ENCODE measurements around the gene CRTAP. TPM values are rescaled to one million over a fixed set of nuclear protein-coding genes. Genes with fewer than 3 reads are reported as not detected.
"Not testable (repeated sequence)": the region's sequence is repeated elsewhere in the genome, so short reads cannot be mapped to it uniquely, and the experiment has no call there.

The CRTAP gene
- polyA plus RNA-seq, result 10 to 100 TPM; 13.0 to 93.0 (median 70.7) TPM
- long read RNA-seq, donor 1, result 0 reads
- long read RNA-seq, donor 2, full-length matches to known transcripts, result 5 of 5 reads
- long read RNA-seq, donor 2, partial matches to known transcripts, result 0 of 5 reads
- long read RNA-seq, donor 2, other reads (novel, unspliced or antisense), result 0 of 5 reads
- long read RNA-seq, donor 3, full-length matches to known transcripts, result 7 of 12 reads
- long read RNA-seq, donor 3, partial matches to known transcripts, result 5 of 12 reads
- long read RNA-seq, donor 3, other reads (novel, unspliced or antisense), result 0 of 12 reads
- long read RNA-seq, donor 4, full-length matches to known transcripts, result 2 of 2 reads
- long read RNA-seq, donor 4, partial matches to known transcripts, result 0 of 2 reads
- long read RNA-seq, donor 4, other reads (novel, unspliced or antisense), result 0 of 2 reads
- long read RNA-seq, donor 5, full-length matches to known transcripts, result 3 of 3 reads
- long read RNA-seq, donor 5, partial matches to known transcripts, result 0 of 3 reads
- long read RNA-seq, donor 5, other reads (novel, unspliced or antisense), result 0 of 3 reads
- long read RNA-seq, donor 6, full-length matches to known transcripts, result 9 of 9 reads
- long read RNA-seq, donor 6, partial matches to known transcripts, result 0 of 9 reads
- long read RNA-seq, donor 6, other reads (novel, unspliced or antisense), result 0 of 9 reads
- long read RNA-seq, donor 7, result 0 reads
- long read RNA-seq, donor 8, full-length matches to known transcripts, result 3 of 3 reads
- long read RNA-seq, donor 8, partial matches to known transcripts, result 0 of 3 reads
- long read RNA-seq, donor 8, other reads (novel, unspliced or antisense), result 0 of 3 reads
- long read RNA-seq, donor 9, full-length matches to known transcripts, result 4 of 4 reads
- long read RNA-seq, donor 9, partial matches to known transcripts, result 0 of 4 reads
- long read RNA-seq, donor 9, other reads (novel, unspliced or antisense), result 0 of 4 reads
- long read RNA-seq, donor 10, full-length matches to known transcripts, result 18 of 18 reads
- long read RNA-seq, donor 10, partial matches to known transcripts, result 0 of 18 reads
- long read RNA-seq, donor 10, other reads (novel, unspliced or antisense), result 0 of 18 reads

GRCh38 chr3:33113772-33114621 lies at the start of gene CRTAP:
Gene CRTAP (plus strand): TSS chr3:33114014. CDS start chr3:33114078, 64 bp downstream.
- H3K27ac ChIP-seq (ENCODE audit: low read depth in 1 of 3, low read length in 2 of 3), result peak within 1 kb of the TSS; percentile 90 to 98 (median 98)
- peak; percentile 92 to 96 for DNase-seq
- H3K36me3 ChIP-seq (ENCODE audit: control insufficient read depth in 3 of 3, insufficient read depth in 2 of 3, low read depth in 1 of 3, low read length in 3 of 3), result peaks cover 0 to 12% (median 0%) of the 10 kb centered on the region in 3 donors
- 0% methylated on average over 75 to 98 of the region's 98 CpGs for WGBS, 3 donors
- no peaks in the 10 kb centered on the region for H3K9me3 ChIP-seq (ENCODE audit: control insufficient read depth in 2 of 2, insufficient read depth in 1 of 2, low read depth in 1 of 2, low read length in 1 of 2)
- FAIRE-seq, result no peak
- H3K4me3 ChIP-seq (ENCODE audit: low read depth in 1 of 3, low read length in 3 of 3), result peak within 1 kb of the TSS; percentile 58 to 78 (median 77)
- H3K27me3 ChIP-seq (ENCODE audit: control insufficient read depth in 3 of 3, insufficient read depth in 3 of 3, low read length in 3 of 3), result no peaks in the 10 kb centered on the region
- peaks cover 2 to 8% (median 3%) of the 10 kb centered on the region in 3 donors for H3K4me1 ChIP-seq (ENCODE audit: control insufficient read depth in 3 of 3, insufficient read depth in 2 of 3, low read depth in 1 of 3, low read length in 2 of 3)

GRCh38 chr3:33064929-33065328 lies 48.9 kb upstream of the CRTAP start:
- Histone ChIP-seq H3K36me3 (ENCODE audit: control insufficient read depth in 3 of 3, insufficient read depth in 2 of 3, low read depth in 1 of 3, low read length in 3 of 3) (peaks cover 7 to 44% (median 8%) of the 10 kb centered on the region in 3 donors), H3K9me3 (ENCODE audit: control insufficient read depth in 2 of 2, insufficient read depth in 1 of 2, low read depth in 1 of 2, low read length in 1 of 2) (no peaks in the 10 kb centered on the region), H3K4me1 (ENCODE audit: control insufficient read depth in 3 of 3, insufficient read depth in 2 of 3, low read depth in 1 of 3, low read length in 2 of 3) (peaks cover 0 to 2% (median 0%) of the 10 kb centered on the region in 3 donors), H3K4me3 (ENCODE audit: low read depth in 1 of 3, low read length in 3 of 3) (no peak overlapping the region), H3K27me3 (ENCODE audit: control insufficient read depth in 3 of 3, insufficient read depth in 3 of 3, low read length in 3 of 3) (no peaks in the 10 kb centered on the region), H3K27ac (ENCODE audit: low read depth in 1 of 3, low read length in 2 of 3) (no peak overlapping the region)
- 79 to 91% (median 85%) methylated on average over 2 of the region's 2 CpGs for WGBS, 3 donors
- no peak for FAIRE-seq
- no peak for DNase-seq

- Histone ChIP-seq H3K9me3 (ENCODE audit: control insufficient read depth in 2 of 2, insufficient read depth in 1 of 2, low read depth in 1 of 2, low read length in 1 of 2) (no peaks in the 10 kb centered on the region), H3K36me3 (ENCODE audit: control insufficient read depth in 3 of 3, insufficient read depth in 2 of 3, low read depth in 1 of 3, low read length in 3 of 3) (peaks cover 6 to 38% (median 11%) of the 10 kb centered on the region in 3 donors), H3K27ac (ENCODE audit: low read depth in 1 of 3, low read length in 2 of 3) (no peak overlapping the region), H3K27me3 (ENCODE audit: control insufficient read depth in 3 of 3, insufficient read depth in 3 of 3, low read length in 3 of 3) (no peaks in the 10 kb centered on the region), H3K4me1 (ENCODE audit: control insufficient read depth in 3 of 3, insufficient read depth in 2 of 3, low read depth in 1 of 3, low read length in 2 of 3) (peaks cover 0 to 9% (median 4%) of the 10 kb centered on the region in 3 donors), H3K4me3 (ENCODE audit: low read depth in 1 of 3, low read length in 3 of 3) (no peak overlapping the region)
- FAIRE-seq (no peak), DNase-seq (peak in 1 of 2 donors; percentile 76)
- 35 to 69% (median 37%) methylated on average over 3 of the region's 3 CpGs for WGBS, 3 donors
Observed at GRCh38 chr3:33067484-33067883, 46.3 kb upstream of the CRTAP start.

GRCh38 chr3:33069862-33070261 lies 44.0 kb upstream of the CRTAP start:
- not testable (repeated sequence) for H3K27me3 ChIP-seq (ENCODE audit: control insufficient read depth in 3 of 3, insufficient read depth in 3 of 3, low read length in 3 of 3); H3K9me3 ChIP-seq (ENCODE audit: control insufficient read depth in 2 of 2, insufficient read depth in 1 of 2, low read depth in 1 of 2, low read length in 1 of 2); H3K27ac ChIP-seq (ENCODE audit: low read depth in 1 of 3, low read length in 2 of 3); H3K4me3 ChIP-seq (ENCODE audit: low read depth in 1 of 3, low read length in 3 of 3); H3K4me1 ChIP-seq (ENCODE audit: control insufficient read depth in 3 of 3, insufficient read depth in 2 of 3, low read depth in 1 of 3, low read length in 2 of 3); FAIRE-seq
- DNase-seq, result peak in 1 of 2 donors; percentile 27
- WGBS, 3 donors, result 22 to 32% (median 26%) methylated on average over 3 of the region's 3 CpGs
- peaks cover 6 to 26% (median 11%) of the 10 kb centered on the region in 3 donors for H3K36me3 ChIP-seq (ENCODE audit: control insufficient read depth in 3 of 3, insufficient read depth in 2 of 3, low read depth in 1 of 3, low read length in 3 of 3)

- H3K27ac ChIP-seq (ENCODE audit: low read depth in 1 of 3, low read length in 2 of 3), result no peak overlapping the region
- no peaks in the 10 kb centered on the region for H3K9me3 ChIP-seq (ENCODE audit: control insufficient read depth in 2 of 2, insufficient read depth in 1 of 2, low read depth in 1 of 2, low read length in 1 of 2)
- H3K27me3 ChIP-seq (ENCODE audit: control insufficient read depth in 3 of 3, insufficient read depth in 3 of 3, low read length in 3 of 3), result no peaks in the 10 kb centered on the region
- DNase-seq, result no peak
- H3K4me3 ChIP-seq (ENCODE audit: low read depth in 1 of 3, low read length in 3 of 3), result no peak overlapping the region
- 92 to 96% (median 93%) methylated on average over 4 of the region's 4 CpGs for WGBS, 3 donors
- FAIRE-seq, result no peak
- H3K36me3 ChIP-seq (ENCODE audit: control insufficient read depth in 3 of 3, insufficient read depth in 2 of 3, low read depth in 1 of 3, low read length in 3 of 3), result peaks cover 6 to 22% (median 7%) of the 10 kb centered on the region in 3 donors
- H3K4me1 ChIP-seq (ENCODE audit: control insufficient read depth in 3 of 3, insufficient read depth in 2 of 3, low read depth in 1 of 3, low read length in 2 of 3), result peaks cover 2 to 9% (median 4%) of the 10 kb centered on the region in 3 donors
Observed at GRCh38 chr3:33071181-33071580, 42.6 kb upstream of the CRTAP start.

- H3K4me1 ChIP-seq (ENCODE audit: control insufficient read depth in 3 of 3, insufficient read depth in 2 of 3, low read depth in 1 of 3, low read length in 2 of 3), result peaks cover 2 to 9% (median 4%) of the 10 kb centered on the region in 3 donors
- WGBS, 3 donors, result 28 to 61% (median 36%) methylated on average over 1 of the region's 1 CpG
- no peak overlapping the region for H3K27ac ChIP-seq (ENCODE audit: low read depth in 1 of 3, low read length in 2 of 3)
- H3K36me3 ChIP-seq (ENCODE audit: control insufficient read depth in 3 of 3, insufficient read depth in 2 of 3, low read depth in 1 of 3, low read length in 3 of 3), result peaks cover 6 to 27% (median 7%) of the 10 kb centered on the region in 3 donors
- H3K9me3 ChIP-seq (ENCODE audit: control insufficient read depth in 2 of 2, insufficient read depth in 1 of 2, low read depth in 1 of 2, low read length in 1 of 2), result no peaks in the 10 kb centered on the region
- FAIRE-seq (no peak), DNase-seq (peak; percentile 34 to 40)
- H3K27me3 ChIP-seq (ENCODE audit: control insufficient read depth in 3 of 3, insufficient read depth in 3 of 3, low read length in 3 of 3), result no peaks in the 10 kb centered on the region
- H3K4me3 ChIP-seq (ENCODE audit: low read depth in 1 of 3, low read length in 3 of 3), result no peak overlapping the region
Observed at GRCh38 chr3:33071946-33072345, 41.9 kb upstream of the CRTAP start.

- peaks cover 2 to 9% (median 2%) of the 10 kb centered on the region in 3 donors for H3K4me1 ChIP-seq (ENCODE audit: control insufficient read depth in 3 of 3, insufficient read depth in 2 of 3, low read depth in 1 of 3, low read length in 2 of 3)
- 65 to 68% (median 66%) methylated on average over 13 of the region's 13 CpGs for WGBS, 3 donors
- H3K27me3 ChIP-seq (ENCODE audit: control insufficient read depth in 3 of 3, insufficient read depth in 3 of 3, low read length in 3 of 3), result no peaks in the 10 kb centered on the region
- H3K9me3 ChIP-seq (ENCODE audit: control insufficient read depth in 2 of 2, insufficient read depth in 1 of 2, low read depth in 1 of 2, low read length in 1 of 2), result no peaks in the 10 kb centered on the region
- DNase-seq (peak; percentile 68 to 78), FAIRE-seq (no peak)
- no peak overlapping the region for H3K4me3 ChIP-seq (ENCODE audit: low read depth in 1 of 3, low read length in 3 of 3)
- H3K27ac ChIP-seq (ENCODE audit: low read depth in 1 of 3, low read length in 2 of 3), result no peak overlapping the region
- peaks cover 3 to 19% (median 3%) of the 10 kb centered on the region in 3 donors for H3K36me3 ChIP-seq (ENCODE audit: control insufficient read depth in 3 of 3, insufficient read depth in 2 of 3, low read depth in 1 of 3, low read length in 3 of 3)
Observed at GRCh38 chr3:33074217-33075067, 39.4 kb upstream of the CRTAP start.

All from small intestine (tissue), 16 donors.